Measurements from ENCODE around the gene USP48. TPM values are rescaled to one million over a fixed set of nuclear protein-coding genes. Genes with fewer than 3 reads are reported as not detected.
A peak's percentile ranks its signal among the peaks of the same experiment; 100 is the strongest.

Gene USP48
- total and polyA plus RNA-seq, 2 of the 13 experiments (the other 11 are each of a cell fraction or from before 2014, with no cell fraction given), result 30.4 to 30.7 TPM

GRCh38 chr1:21666576-21667320 is 116.2 kb downstream of the USP48 start (continued):
- 0 out of 2 replicates have a peak, but pooled peaks have one; percentile 32 for TF ChIP-seq UBTF (CRISPR knock-in tag; IDR thresholded peaks at IDR 0.05)
- TF ChIP-seq FOXO1 (CRISPR knock-in tag; IDR thresholded peaks at IDR 0.05), result no peak
- TF ChIP-seq KLF13 (CRISPR knock-in tag; IDR thresholded peaks at IDR 0.05), result no peak
- no peak for TF ChIP-seq RNF2 (conservative IDR thresholded peaks at IDR 0.05; ENCODE audit: low read depth)
- no peak for TF ChIP-seq BCLAF1 (IDR thresholded peaks at IDR 0.05)
- peak; percentile 75; the same call in 1 of the 2 replicates for TF ChIP-seq ZNF292 (CRISPR knock-in tag; IDR thresholded peaks at IDR 0.05; ENCODE audit: borderline replicate concordance, low read depth)
- TF ChIP-seq ZNF225 (CRISPR knock-in tag; IDR thresholded peaks at IDR 0.05), result no peak; the same call in 1 of the 2 replicates
- no peak for TF ChIP-seq ZHX2 (IDR thresholded peaks at IDR 0.05; ENCODE audit: low read depth)
- no peak for TF ChIP-seq ZHX2 (CRISPR knock-in tag; IDR thresholded peaks at IDR 0.05; ENCODE audit: borderline replicate concordance)
- no peak for TF ChIP-seq ZNF878 (CRISPR knock-in tag; IDR thresholded peaks at IDR 0.05)
- no peak for TF ChIP-seq ZNF264 (CRISPR knock-in tag; IDR thresholded peaks at IDR 0.05)
- no peak for TF ChIP-seq JDP2 (CRISPR knock-in tag; IDR thresholded peaks at IDR 0.05; ENCODE audit: borderline replicate concordance)
- no peak for TF ChIP-seq ELK4 (CRISPR knock-in tag; IDR thresholded peaks at IDR 0.05; ENCODE audit: borderline replicate concordance)
- no peak for TF ChIP-seq DMAP1 (CRISPR knock-in tag; IDR thresholded peaks at IDR 0.05)
- TF ChIP-seq ZKSCAN8 (CRISPR knock-in tag; IDR thresholded peaks at IDR 0.05; ENCODE audit: borderline replicate concordance), result no peak
- no peak for TF ChIP-seq THAP8 (CRISPR knock-in tag; IDR thresholded peaks at IDR 0.05; ENCODE audit: borderline replicate concordance)
